ENCODE data around the gene VIL1. TPM values are rescaled to one million over a fixed set of nuclear protein-coding genes. Genes with fewer than 3 reads are reported as not detected.

Gene VIL1
- total and polyA plus RNA-seq, 2 of the 4 experiments (the other 2 are of a cell fraction), result not detected

GRCh38 chr2:218465987-218466633, 47.2 kb downstream of the VIL1 start:
- H3K14ac ChIP-seq (replicated peaks; ENCODE audit: low read depth, low read length), result no peak overlapping the region
- ATAC-seq (ENCODE audit: low read depth) (peak; percentile 77), DNase-seq (peak; percentile 36)
- no peak overlapping the region for H2BK20ac ChIP-seq (ENCODE audit: low read depth, low read length)
- H3K4me2 ChIP-seq (ENCODE audit: low read depth, low read length), result no peak overlapping the region
- no peaks in the 10 kb centered on the region for H3K4me1 ChIP-seq (ENCODE audit: control insufficient read depth, insufficient read depth, low read length)
- H4K5ac ChIP-seq (ENCODE audit: low read depth, low read length), result no peak overlapping the region
- H3K56ac ChIP-seq (ENCODE audit: extremely low read depth, insufficient read depth, low read length), result no peak overlapping the region
- H3K36me3 ChIP-seq (ENCODE audit: control insufficient read depth, insufficient read depth, low read length), result peaks cover 5% of the 10 kb centered on the region
- POLR2A ChIA-PET (ENCODE audit: unreplicated experiment), result no interaction called here
- BruUV-seq (replicated peaks), result no TSS peak
- no peak overlapping the region for H4K91ac ChIP-seq (ENCODE audit: insufficient read depth, low read depth, low read length)
- H3K4ac ChIP-seq (ENCODE audit: low read depth, low read length), result no peak overlapping the region
- dilution Hi-C loops (cut with HindIII; ENCODE audit: low sequenced_read_pairs, unreplicated experiment) (no loop called here), intact Hi-C loops (cut with micrococcal nuclease) (loop anchor here (1.0 to 2.0 kb wide), 3 partner anchors 60 to 279 kb away; no protein-coding TSS in a partner anchor), in situ Hi-C loops (cut with MboI; ENCODE audit: low sequenced_read_pairs) (loop anchor here (10.0 kb wide), 1 partner anchor 161 kb away; no protein-coding TSS in a partner anchor)
- H3K9ac ChIP-seq (ENCODE audit: low read depth, low read length), result no peak overlapping the region
- H3K18ac ChIP-seq (ENCODE audit: low read depth, low read length), result no peak overlapping the region
- peak; percentile 28; the same call in 1 of the 2 replicates for TF ChIP-seq SMC3 (IDR thresholded peaks at IDR 0.05; ENCODE audit: low read depth, low read length)
- peak; percentile 56 for TF ChIP-seq CTCF (conservative IDR thresholded peaks at IDR 0.05; ENCODE audit: low read depth, low read length)
- TF ChIP-seq CHD1 (IDR thresholded peaks at IDR 0.05; ENCODE audit: low read depth, low read length), result no peak
- TF ChIP-seq RAD21 (IDR thresholded peaks at IDR 0.05; ENCODE audit: low read length), result peak; percentile 46
- H2AFZ ChIP-seq (replicated peaks; ENCODE audit: low read length, poor library complexity), result no peak overlapping the region
- H3K27me3 ChIP-seq (ENCODE audit: control insufficient read depth, insufficient read depth, low read length), result no peaks in the 10 kb centered on the region
- H3K23ac ChIP-seq (ENCODE audit: low read depth, low read length), result no peak overlapping the region
- no peaks in the 10 kb centered on the region for H3K79me1 ChIP-seq (ENCODE audit: low read depth in 1 of 2, low read length in 2 of 2)
- WGBS, 2 experiments (ENCODE audit: extremely low coverage in 2 of 2, insufficient read length in 1 of 2), result no CpG with 5 or more reads among the region's 3 CpGs
- CTCF ChIA-PET, result interaction anchor here (0.9 to 1.1 kb wide), 2 partner anchors 10 to 13 kb away, joined by 3 to 4 read pairs; no protein-coding TSS in a partner anchor
- no peak overlapping the region for H3K27ac ChIP-seq (ENCODE audit: insufficient read depth, low read length)
- no peak overlapping the region for H2BK120ac ChIP-seq (ENCODE audit: low read depth, low read length)
- H3K9me1 ChIP-seq (ENCODE audit: insufficient read depth, low read length), result no peaks in the 10 kb centered on the region
- H2AK9ac ChIP-seq (replicated peaks; ENCODE audit: low read depth, low read length, poor library complexity), result no peak overlapping the region
- H2BK15ac ChIP-seq (ENCODE audit: low read depth, low read length), result no peak overlapping the region
- H2AK5ac ChIP-seq (ENCODE audit: low read depth, low read length), result no peak overlapping the region
- H2BK5ac ChIP-seq (ENCODE audit: low read depth, low read length, poor library complexity, severe bottlenecking), result no peak overlapping the region
- H4K20me1 ChIP-seq (ENCODE audit: insufficient read depth, low read length), result no peaks in the 10 kb centered on the region
- H3K4me3 ChIP-seq (ENCODE audit: insufficient read depth, low read depth, low read length), result no peak overlapping the region
- H3K9me3 ChIP-seq (ENCODE audit: control insufficient read depth, insufficient read depth, low read length), result no peaks in the 10 kb centered on the region
- H4K8ac ChIP-seq (ENCODE audit: low read depth in 2 of 2, low read length in 2 of 2), result no peak overlapping the region
